Measurements from ENCODE around the gene NEDD9.

NEDD9 gene

GRCh38 chr6:11262242-11262641, 29.8 kb upstream of the NEDD9 start:
- in situ Hi-C loops (cut with MboI; ENCODE audit: low pct_unique_long_range_greater_than_20kb, low sequenced_read_pairs, unreplicated experiment) = no loop called here
- no peak for DNase-seq (ENCODE audit: low spot score)
- TF ChIP-seq CTCF (IDR thresholded peaks at IDR 0.05; ENCODE audit: extremely low read depth, insufficient read depth, missing control alignments) = no peak

GRCh38 chr6:11260249-11261038, 28.0 kb upstream of the NEDD9 start:
- in situ Hi-C loops (cut with MboI; ENCODE audit: low pct_unique_long_range_greater_than_20kb, low sequenced_read_pairs, unreplicated experiment) = no loop called here
- TF ChIP-seq CTCF (IDR thresholded peaks at IDR 0.05; ENCODE audit: extremely low read depth, insufficient read depth, missing control alignments) = no peak
- DNase-seq (ENCODE audit: low spot score) = no peak

GRCh38 chr6:11258260-11259237, 26.1 kb upstream of the NEDD9 start:
- no peak for DNase-seq (ENCODE audit: low spot score)
- TF ChIP-seq CTCF (IDR thresholded peaks at IDR 0.05; ENCODE audit: extremely low read depth, insufficient read depth, missing control alignments) = no peak
- in situ Hi-C loops (cut with MboI; ENCODE audit: low pct_unique_long_range_greater_than_20kb, low sequenced_read_pairs, unreplicated experiment) = no loop called here

- no peak for DNase-seq (ENCODE audit: low spot score)
- in situ Hi-C loops (cut with MboI; ENCODE audit: low pct_unique_long_range_greater_than_20kb, low sequenced_read_pairs, unreplicated experiment) = no loop called here
- no peak for TF ChIP-seq CTCF (IDR thresholded peaks at IDR 0.05; ENCODE audit: extremely low read depth, insufficient read depth, missing control alignments)
Measured at GRCh38 chr6:11255610-11256009, 23.1 kb upstream of the NEDD9 start.

- in situ Hi-C loops (cut with MboI; ENCODE audit: low pct_unique_long_range_greater_than_20kb, low sequenced_read_pairs, unreplicated experiment) = no loop called here
- no peak for TF ChIP-seq CTCF (IDR thresholded peaks at IDR 0.05; ENCODE audit: extremely low read depth, insufficient read depth, missing control alignments)
- no peak for DNase-seq (ENCODE audit: low spot score)
Measured at GRCh38 chr6:11253594-11253993, 21.1 kb upstream of the NEDD9 start.

GRCh38 chr6:11251553-11252360, 19.3 kb upstream of the NEDD9 start:
- in situ Hi-C loops (cut with MboI; ENCODE audit: low pct_unique_long_range_greater_than_20kb, low sequenced_read_pairs, unreplicated experiment) = no loop called here
- no peak for TF ChIP-seq CTCF (IDR thresholded peaks at IDR 0.05; ENCODE audit: extremely low read depth, insufficient read depth, missing control alignments)
- no peak for DNase-seq (ENCODE audit: low spot score)

All from GM13977 (cell line).